Bronchial smooth muscle cell (primary cell): ENCODE data around the gene RASL10B. TPM values are rescaled to one million over a fixed set of nuclear protein-coding genes. Genes with fewer than 3 reads are reported as not detected.

Source experiments
- total RNA-seq: library from RNA; depleted of rRNA; stranded (reverse); fragments of >200 nt; gene quantifications from 2 replicates; pipeline ENCODE4 v1.2.1, GENCODE V29; 2014

Gene RASL10B
- total RNA-seq, result 1.1 and 1.3 TPM in 2 replicates

GRCh38 chr17:35731239-35731916, at the start of gene RASL10B:
RASL10B (plus strand) TSS chr17:35731639; CDS start chr17:35735185, 3,546 bp downstream.

GRCh38 chr17:35752945-35753764, 21.7 kb downstream of the RASL10B start, which contains the start of gene GAS2L2:
GAS2L2 (minus strand) TSS chr17:35753239; CDS start chr17:35752850, 389 bp downstream.

DNA sequence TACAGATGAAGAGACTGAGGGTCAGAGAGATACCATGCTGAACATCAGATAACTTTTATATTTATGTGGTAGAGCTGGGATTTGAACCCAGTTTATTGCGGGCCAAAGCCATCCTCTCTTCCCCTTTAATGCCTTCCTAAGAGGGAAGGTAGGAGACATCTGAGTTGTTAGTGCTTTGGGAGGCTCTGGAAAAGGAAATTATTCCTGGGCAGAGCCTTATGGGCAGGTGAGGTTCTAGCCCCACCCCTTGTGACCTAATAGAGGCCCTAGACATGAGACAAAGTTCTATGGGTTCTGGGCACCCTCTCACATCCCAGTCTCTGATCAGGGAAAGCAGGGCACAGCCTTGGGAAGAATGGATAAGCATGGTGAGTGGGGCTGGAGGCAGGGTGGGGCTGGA, 29.1 kb downstream of the RASL10B start, which contains the start of gene C17orf50:
Gene C17orf50 (plus strand): TSS at position 301 of the 400 bp plus-strand sequence. CDS start 55 bp downstream, at position 356.

Other genes starting within 250 kb of the RASL10B start
- gene SLFN12L, start 194.0 kb upstream of the RASL10B start, total RNA-seq, result under 0.01 and 0.16 TPM in 2 replicates
- not detected in 2 replicates for gene SLFN14, start 170.8 kb upstream of the RASL10B start, total RNA-seq
- 3.7 and 4.1 TPM in 2 replicates for gene PEX12, start 153.1 kb upstream of the RASL10B start, total RNA-seq
- 56.2 and 82.9 TPM in 2 replicates for gene AP2B1, start 144.3 kb upstream of the RASL10B start, total RNA-seq
- gene GAS2L2, start 21.6 kb downstream of the RASL10B start, total RNA-seq, result not detected in 2 replicates
- not detected in 2 replicates for gene C17orf50, start 29.2 kb downstream of the RASL10B start, total RNA-seq
- 1.4 and 1.5 TPM in 2 replicates for gene MMP28, start 64.0 kb downstream of the RASL10B start, total RNA-seq
- gene TAF15, start 77.8 kb downstream of the RASL10B start, total RNA-seq, result 46.5 and 64.6 TPM in 2 replicates
- not detected in 2 replicates for gene HEATR9, start 137.3 kb downstream of the RASL10B start, total RNA-seq
- not detected in 2 replicates for gene CCL5, start 148.7 kb downstream of the RASL10B start, total RNA-seq
- 0.16 TPM in 1 of 2 replicates, not detected in the other for gene RDM1, start 199.1 kb downstream of the RASL10B start, total RNA-seq
- gene LYZL6, start 212.1 kb downstream of the RASL10B start, total RNA-seq, result not detected in 2 replicates
- gene CCL16, start 249.9 kb downstream of the RASL10B start, total RNA-seq, result not detected in 2 replicates